HepG2 (cell line): ENCODE measurements around the gene MMP8. TPM values are rescaled to one million over a fixed set of nuclear protein-coding genes. Genes with fewer than 3 reads are reported as not detected.

Source experiments
- ATAC-seq: fragments of 200-7000 bp; cut with Tn5 transposase; 3 replicates; pipeline ENCODE4 v1.9.1; 2020; ENCODE audit warnings: mild to moderate bottlenecking, moderate library complexity
- BruUV-seq: library from RNA; stranded (reverse); fragments of 400-500 nt; replicated peaks from 2 replicates; lab custom pipeline; 2021; lab: Mats Ljungman, UMichigan
- CTCF ChIA-PET: fragments of 300-600 bp; formaldehyde crosslinking; extraction: SDS; loops from one replicate; lab custom pipeline; 2021; ENCODE audit warnings: low total read pairs, inconsistent platforms, low intra/inter-chr PET ratio; lab: Yijun Ruan, JAX
- POLR2A ChIA-PET: fragments of 350-600 bp; sonication (Branson Sonifier 250); formaldehyde crosslinking; loops from one replicate; lab custom pipeline; 2020; ENCODE audit warnings: antibody characterized with exemption, inconsistent platforms; lab: Yijun Ruan, JAX
- DNase-seq: peaks from one replicate; pipeline ENCODE4 v3.0.0-alpha.2; 2015; ENCODE audit warnings: low spot score
- FAIRE-seq: peaks from 3 replicates; lab custom pipeline; 2011; peaks lifted over from hg19 to GRCh38; lab: Jason Lieb, UNC
- H2AFZ ChIP-seq: one replicate; pipeline ENCODE4 v1.6.1; 2011; ENCODE audit warnings: low read length, inconsistent platforms
- H3K27ac ChIP-seq: fragments of 300-600 bp; 3 replicates; pipeline ENCODE4 v1.8.0; 2011; ENCODE audit warnings: mixed run types, mild to moderate bottlenecking, mixed read lengths, low read length, inconsistent platforms; ENCODE audit not compliant: insufficient read depth; ENCODE audit errors: extremely low read length
- H3K27me3 ChIP-seq, 2 experiments: fragments of 200-600 bp in 1 of 2; 2 replicates in 1 of 2; 3 replicates in 1 of 2; pipeline versions ENCODE4 v1.6.0 to v1.8.0; 2011; ENCODE audit warnings: low read length in 2 of 2, mild to moderate bottlenecking in 2 of 2, moderate library complexity in 2 of 2, inconsistent platforms in 1 of 2; ENCODE audit not compliant: insufficient read depth in 2 of 2, control insufficient read depth in 1 of 2
- H3K36me3 ChIP-seq, 2 experiments: fragments of 200-600 bp in 1 of 2; replicated peaks in 1 of 2; 2 replicates in 1 of 2; 3 replicates in 1 of 2; pipeline versions ENCODE4 v1.5.1 to v1.8.0; 2011; ENCODE audit warnings: low read length in 2 of 2, inconsistent platforms in 1 of 2; ENCODE audit not compliant: insufficient read depth in 2 of 2, control insufficient read depth in 1 of 2
- H3K4me1 ChIP-seq: 2 replicates; pipeline ENCODE4 v1.5.1; 2012; ENCODE audit warnings: low read length, inconsistent platforms; ENCODE audit not compliant: insufficient read depth
- H3K4me2 ChIP-seq: 2 replicates; pipeline ENCODE4 v1.6.0; 2011; ENCODE audit warnings: low read depth, low read length, inconsistent platforms
- H3K4me3 ChIP-seq, 3 experiments: fragments of 200-600 bp in 1 of 3; sonication (generic), shearing (Covaris generic) in 1 of 3; replicated peaks in 1 of 3; 2 replicates each; pipeline ENCODE4 v1.5.1; 2011 to 2016; ENCODE audit warnings: low read length in 3 of 3, inconsistent platforms in 2 of 3, low read depth in 2 of 3, mild to moderate bottlenecking in 2 of 3, control low read depth in 1 of 3, mixed read lengths in 1 of 3; ENCODE audit not compliant: insufficient read depth in 1 of 3
- H3K79me2 ChIP-seq: one replicate; pipeline ENCODE4 v1.6.1; 2011; ENCODE audit warnings: low read length, inconsistent platforms; ENCODE audit not compliant: insufficient read depth
- H3K9ac ChIP-seq: 2 replicates; pipeline ENCODE4 v1.6.0; 2011; ENCODE audit warnings: mild to moderate bottlenecking, low read depth, low read length, inconsistent platforms; ENCODE audit not compliant: insufficient read depth
- H3K9me3 ChIP-seq: 2 replicates; pipeline ENCODE4 v1.5.1; 2012; ENCODE audit warnings: mild to moderate bottlenecking, low read length
- H4K20me1 ChIP-seq: 2 replicates; pipeline ENCODE4 v1.6.0; 2011; ENCODE audit warnings: inconsistent platforms, mild to moderate bottlenecking, low read length, moderate library complexity; ENCODE audit not compliant: insufficient read depth
- ARHGAP35 ChIP-seq: sonication (generic); formaldehyde crosslinking; IDR thresholded peaks from 2 replicates; pipeline ENCODE4 v1.9.0; 2022; ENCODE audit warnings: mild to moderate bottlenecking, inconsistent platforms, moderate library complexity, missing genetic modification reagents, borderline replicate concordance
- ATF1 ChIP-seq: IDR thresholded peaks from 2 replicates; pipeline ENCODE4 v1.6.1; 2016; ENCODE audit warnings: mild to moderate bottlenecking, control low read depth
- KLF11 ChIP-seq: IDR thresholded peaks from 2 replicates; pipeline ENCODE4 v1.6.1; 2016; ENCODE audit warnings: missing compliant biosample characterization
- LBX2 ChIP-seq: sonication (generic); formaldehyde crosslinking; IDR thresholded peaks from 2 replicates; pipeline ENCODE4 v1.5.0; 2020; ENCODE audit warnings: missing genetic modification reagents, mild to moderate bottlenecking, borderline replicate concordance
- LCORL ChIP-seq, 2 experiments: fragments of 450-650 bp in 1 of 2; sonication (generic) in 1 of 2; formaldehyde crosslinking in 1 of 2; IDR thresholded peaks; 2 replicates each; pipeline versions ENCODE4 v1.5.0 to v1.6.1; 2017 to 2020; ENCODE audit warnings: antibody characterized with exemption in 1 of 2, missing genetic modification reagents in 1 of 2
- MATR3 ChIP-seq: sonication (generic); formaldehyde crosslinking; IDR thresholded peaks from 2 replicates; pipeline ENCODE4 v1.4.0; 2020; ENCODE audit warnings: missing genetic modification reagents
- SMARCC2 ChIP-seq: fragments of 450-650 bp; IDR thresholded peaks from 2 replicates; pipeline ENCODE4 v1.6.1; 2017; ENCODE audit warnings: antibody characterized with exemption, mild to moderate bottlenecking
- ZBTB1 ChIP-seq: sonication (generic); formaldehyde crosslinking; IDR thresholded peaks from 2 replicates; pipeline ENCODE4 v1.4.0; 2020; ENCODE audit warnings: missing genetic modification reagents, borderline replicate concordance
- ZFP62 ChIP-seq: sonication (generic); formaldehyde crosslinking; IDR thresholded peaks from 2 replicates; pipeline ENCODE4 v1.4.0; 2020; ENCODE audit warnings: missing genetic modification reagents
- ZNF10 ChIP-seq: sonication (generic); formaldehyde crosslinking; IDR thresholded peaks from 2 replicates; pipeline ENCODE4 v1.4.0; 2020; ENCODE audit warnings: mild to moderate bottlenecking, low read depth, missing genetic modification reagents, borderline replicate concordance
- ZNF292 ChIP-seq: sonication (generic); formaldehyde crosslinking; IDR thresholded peaks from 2 replicates; pipeline ENCODE4 v1.8.1; 2022; ENCODE audit warnings: mild to moderate bottlenecking, low read depth, missing genetic modification reagents, borderline replicate concordance
- ZNF780A ChIP-seq: sonication (generic); formaldehyde crosslinking; IDR thresholded peaks from 2 replicates; pipeline ENCODE4 v1.8.0; 2022; ENCODE audit warnings: mild to moderate bottlenecking, missing genetic modification reagents, moderate library complexity
- WGBS: methylation state at CpG from one replicate; pipeline ENCODE4 v1.1.6; 2017; ENCODE audit warnings: low lambda C conversion rate; 5-methylcytosine and 5-hydroxymethylcytosine counted together
- in situ Hi-C: cut with HindIII; loops from 2 replicates; pipeline ENCODE4 v1.10.0; 2017; ENCODE audit warnings: low pct_unique_long_range_greater_than_20kb; ENCODE audit not compliant: extremely low pct_ligation_motif_present
- intact Hi-C: fragments of 100-400 bp; cut with micrococcal nuclease; formaldehyde crosslinking; loops from one replicate; pipeline ENCODE4 v1.10.0; 2022; ENCODE audit not compliant: unreplicated experiment
- polyA plus RNA-seq, 8 experiments: library from polyadenylated mRNA; depleted of rRNA in 3 of 8; stranded (reverse) in 7 of 8; unstranded in 1 of 8; fragments of >200 nt; fragmentation: Illumina TruSeq in 4 of 8; extraction: Trizol in 4 of 8; gene quantifications; 2 replicates each; pipeline versions ENCODE4 v1.2.1 to v1.2.3, GENCODE V29; 2011 to 2016; ENCODE audit warnings: low read depth in 4 of 8, missing spikeins in 1 of 8, mixed read lengths in 1 of 8; ENCODE audit not compliant: insufficient read depth in 1 of 8
- total RNA-seq, 5 experiments: library from RNA; depleted of rRNA; stranded (reverse); fragments of >200 nt; fragmentation: Illumina TruSeq; extraction: Trizol; gene quantifications; 2 replicates each; pipeline ENCODE4 v1.2.3, GENCODE V29; 2016; ENCODE audit warnings: low read depth in 1 of 5

Gene MMP8
- total and polyA plus RNA-seq, 2 of the 13 experiments (the other 11 are each of a cell fraction or from before 2014, with no cell fraction given), result not detected

- TF ChIP-seq ZNF292 (CRISPR knock-in tag) (no peak), KLF11 (no peak), MATR3 (CRISPR knock-in tag) (no peak), LCORL (IDR thresholded peaks at IDR 0.05) (no peak), LCORL (CRISPR knock-in tag; IDR thresholded peaks at IDR 0.05) (no peak), ZFP62 (CRISPR knock-in tag) (no peak), ZBTB1 (CRISPR knock-in tag) (no peak), SMARCC2 (no peak), ATF1 (no peak), LBX2 (no peak), ARHGAP35 (no peak), ZNF10 (CRISPR knock-in tag) (no peak), ZNF780A (CRISPR knock-in tag) (no peak)
- DNase-seq (no peak), ATAC-seq (no peak), FAIRE-seq (no peak)
- ChIA-PET CTCF (no interaction called here), POLR2A (no interaction called here)
- no peak overlapping the region for H3K27ac ChIP-seq
- WGBS, result 0% methylated on average over 2 of the region's 2 CpGs
- in situ Hi-C loops (no loop called here), intact Hi-C loops (no loop called here)
- no TSS peak for BruUV-seq
- H3K9me3 ChIP-seq, result no peaks in the 10 kb centered on the region
- no peaks in the 10 kb centered on the region for H3K36me3 ChIP-seq
- no peak overlapping the region for H3K4me2 ChIP-seq
- no peaks in the 10 kb centered on the region for H3K4me1 ChIP-seq
- no peak overlapping the region for H3K9ac ChIP-seq
- H2AFZ ChIP-seq, result no peak overlapping the region
- H3K27me3 ChIP-seq, result no peaks in the 10 kb centered on the region; a peak in 1 of 5 replicates
- H3K79me2 ChIP-seq, result no peaks in the 10 kb centered on the region
- H4K20me1 ChIP-seq, result no peaks in the 10 kb centered on the region
- H3K4me3 ChIP-seq, result no peak overlapping the region
Observed at GRCh38 chr11:102678022-102678421, 46.7 kb downstream of the MMP8 start.
